ENCODE results near the gene PCNX1.
A peak's percentile ranks its signal among the peaks of the same experiment; 100 is the strongest.
"Not testable (repeated sequence)": the region's sequence is repeated elsewhere in the genome, so short reads cannot be mapped to it uniquely, and the experiment has no call there.

The PCNX1 gene

DNA sequence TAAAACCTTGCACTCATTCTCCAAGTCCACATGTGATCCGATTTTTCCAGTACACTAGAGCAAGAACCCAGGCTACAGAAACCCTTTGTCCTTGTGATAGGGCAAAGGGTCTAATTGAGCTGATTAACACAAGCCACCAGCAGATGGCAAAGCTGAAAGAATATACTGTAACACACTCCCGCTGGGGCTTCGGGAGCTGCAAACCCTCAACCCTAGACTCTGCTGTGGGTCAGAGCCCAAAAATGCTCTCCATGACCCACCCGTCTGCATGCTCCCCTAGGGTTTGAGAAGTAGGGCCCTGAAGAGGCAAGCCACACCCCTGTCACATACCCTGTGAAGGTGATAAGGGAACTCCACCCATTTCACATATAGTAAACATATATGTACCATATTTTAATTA is 33.6 kb upstream of the PCNX1 start:
- TF ChIP-seq, protein P1, sequence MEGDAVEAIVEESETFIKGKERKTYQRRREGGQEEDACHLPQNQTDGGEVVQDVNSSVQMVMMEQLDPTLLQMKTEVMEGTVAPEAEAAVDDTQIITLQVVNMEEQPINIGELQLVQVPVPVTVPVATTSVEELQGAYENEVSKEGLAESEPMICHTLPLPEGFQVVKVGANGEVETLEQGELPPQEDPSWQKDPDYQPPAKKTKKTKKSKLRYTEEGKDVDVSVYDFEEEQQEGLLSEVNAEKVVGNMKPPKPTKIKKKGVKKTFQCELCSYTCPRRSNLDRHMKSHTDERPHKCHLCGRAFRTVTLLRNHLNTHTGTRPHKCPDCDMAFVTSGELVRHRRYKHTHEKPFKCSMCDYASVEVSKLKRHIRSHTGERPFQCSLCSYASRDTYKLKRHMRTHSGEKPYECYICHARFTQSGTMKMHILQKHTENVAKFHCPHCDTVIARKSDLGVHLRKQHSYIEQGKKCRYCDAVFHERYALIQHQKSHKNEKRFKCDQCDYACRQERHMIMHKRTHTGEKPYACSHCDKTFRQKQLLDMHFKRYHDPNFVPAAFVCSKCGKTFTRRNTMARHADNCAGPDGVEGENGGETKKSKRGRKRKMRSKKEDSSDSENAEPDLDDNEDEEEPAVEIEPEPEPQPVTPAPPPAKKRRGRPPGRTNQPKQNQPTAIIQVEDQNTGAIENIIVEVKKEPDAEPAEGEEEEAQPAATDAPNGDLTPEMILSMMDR (conservative IDR thresholded peaks at IDR 0.05; ENCODE audit: low read length): peak; percentile 22; the same call in 1 of the 2 replicates
- DNase-seq (ENCODE audit: low read depth): no peak
- H3K4me3 ChIP-seq (ENCODE audit: low read length): no peak overlapping the region

DNA sequence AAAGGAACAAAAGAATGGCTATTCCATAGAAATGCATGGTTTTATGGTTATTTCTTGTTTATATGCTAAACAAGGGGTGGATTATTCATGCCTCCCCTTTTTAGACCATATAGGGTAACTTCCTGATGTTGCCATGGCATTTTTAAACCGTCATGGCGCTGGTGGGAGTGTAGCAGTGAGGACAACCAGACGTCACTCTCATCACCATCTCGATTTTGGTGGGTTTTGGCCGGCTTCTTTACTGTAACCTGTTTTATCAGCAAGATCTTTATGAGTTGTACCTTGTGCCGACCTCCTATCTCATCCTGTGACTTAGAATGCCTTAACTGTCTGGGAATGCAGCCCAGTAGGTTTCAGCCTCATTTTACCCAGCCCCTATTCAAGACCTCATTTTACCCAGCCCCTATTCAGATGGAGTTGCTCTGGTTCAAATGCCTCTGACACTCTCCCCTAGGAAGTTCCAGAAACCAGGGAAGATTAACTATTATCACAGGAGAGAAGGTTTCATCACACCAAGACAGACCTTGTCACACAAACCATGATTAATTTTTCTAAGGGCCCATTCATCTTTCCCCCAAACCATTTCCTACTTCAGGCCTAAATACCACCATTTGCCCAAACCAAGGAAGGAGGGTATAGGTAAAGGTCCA is 31.3 kb upstream of the PCNX1 start:
- H3K4me3 ChIP-seq (ENCODE audit: low read length); DNase-seq (ENCODE audit: low read depth): not testable (repeated sequence)

DNA sequence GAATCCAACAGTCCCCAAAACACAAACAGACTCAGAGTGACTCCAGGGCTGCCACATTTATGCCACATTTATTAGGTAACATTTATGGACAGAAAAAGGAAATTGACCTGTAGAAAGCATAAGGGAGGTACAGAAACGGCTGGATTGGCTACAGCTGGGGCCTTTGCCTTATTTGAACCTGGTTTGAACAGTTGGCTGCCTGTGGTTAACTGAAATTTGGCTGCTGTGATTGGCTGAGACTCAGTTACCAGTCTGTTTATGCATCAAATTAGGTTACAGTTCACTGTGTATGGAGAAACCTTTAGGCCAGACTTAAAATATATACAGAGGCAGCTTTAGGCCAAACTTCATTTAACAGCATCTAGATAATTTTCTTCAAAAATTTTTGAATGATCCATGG is 27.8 kb upstream of the PCNX1 start:
- DNase-seq (ENCODE audit: low read depth): no peak
- no peak overlapping the region for H3K4me3 ChIP-seq (ENCODE audit: low read length)
- TF ChIP-seq, protein P1 (conservative IDR thresholded peaks at IDR 0.05; ENCODE audit: low read length): no peak

DNA sequence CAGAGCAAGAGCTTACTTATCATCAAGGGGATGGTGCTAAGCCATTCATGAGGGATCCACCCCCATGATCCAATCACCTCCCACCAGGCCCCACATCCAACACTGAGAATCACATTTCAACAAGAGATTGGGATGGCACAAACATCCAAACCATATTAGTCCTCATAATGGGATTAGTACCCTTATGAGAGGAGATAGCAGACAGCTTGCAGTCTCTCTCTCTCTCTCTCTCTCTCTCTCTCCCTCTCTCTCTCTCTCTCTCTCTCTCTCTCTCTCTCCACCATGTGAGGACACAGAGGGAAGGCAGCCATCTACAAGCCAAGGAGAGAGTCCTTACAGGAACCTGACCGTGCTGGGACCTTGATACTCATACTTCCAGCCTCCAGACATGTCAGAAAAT is 26.4 kb upstream of the PCNX1 start:
- DNase-seq (ENCODE audit: low read depth); H3K4me3 ChIP-seq (ENCODE audit: low read length): not testable (repeated sequence)

DNA sequence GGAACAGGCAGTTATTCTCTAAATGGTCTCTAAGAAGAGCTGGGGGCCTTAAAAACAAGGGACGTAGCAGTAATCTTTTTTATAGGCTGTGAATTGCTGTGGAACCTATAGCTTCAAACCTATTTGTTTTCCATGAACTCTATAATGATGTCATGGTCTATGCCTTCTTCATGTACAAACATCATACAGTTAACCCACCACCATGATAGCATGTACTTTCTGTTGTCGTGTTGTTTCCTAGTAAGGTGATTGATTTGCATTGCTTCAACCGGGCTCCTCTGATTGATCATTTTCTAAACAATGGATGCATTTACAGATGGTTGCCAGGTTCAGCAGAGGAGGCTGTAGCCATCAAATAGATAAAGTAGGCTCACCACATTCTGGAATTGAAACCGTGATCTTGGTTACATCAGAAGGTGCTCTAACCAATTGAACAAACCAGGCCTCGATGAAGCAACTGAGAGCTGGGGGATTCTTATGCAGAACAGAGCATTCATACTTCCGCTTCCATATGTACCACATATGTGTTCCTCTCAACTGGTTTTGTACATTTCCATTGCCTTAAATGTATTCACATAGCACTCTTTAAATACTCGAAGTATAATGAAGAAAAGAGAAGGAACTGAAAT is 25.6 kb upstream of the PCNX1 start:
- H3K4me3 ChIP-seq (ENCODE audit: low read length): no peak overlapping the region
- no peak for DNase-seq (ENCODE audit: low read depth)
- TF ChIP-seq, protein P1 (conservative IDR thresholded peaks at IDR 0.05; ENCODE audit: low read length): no peak

DNA sequence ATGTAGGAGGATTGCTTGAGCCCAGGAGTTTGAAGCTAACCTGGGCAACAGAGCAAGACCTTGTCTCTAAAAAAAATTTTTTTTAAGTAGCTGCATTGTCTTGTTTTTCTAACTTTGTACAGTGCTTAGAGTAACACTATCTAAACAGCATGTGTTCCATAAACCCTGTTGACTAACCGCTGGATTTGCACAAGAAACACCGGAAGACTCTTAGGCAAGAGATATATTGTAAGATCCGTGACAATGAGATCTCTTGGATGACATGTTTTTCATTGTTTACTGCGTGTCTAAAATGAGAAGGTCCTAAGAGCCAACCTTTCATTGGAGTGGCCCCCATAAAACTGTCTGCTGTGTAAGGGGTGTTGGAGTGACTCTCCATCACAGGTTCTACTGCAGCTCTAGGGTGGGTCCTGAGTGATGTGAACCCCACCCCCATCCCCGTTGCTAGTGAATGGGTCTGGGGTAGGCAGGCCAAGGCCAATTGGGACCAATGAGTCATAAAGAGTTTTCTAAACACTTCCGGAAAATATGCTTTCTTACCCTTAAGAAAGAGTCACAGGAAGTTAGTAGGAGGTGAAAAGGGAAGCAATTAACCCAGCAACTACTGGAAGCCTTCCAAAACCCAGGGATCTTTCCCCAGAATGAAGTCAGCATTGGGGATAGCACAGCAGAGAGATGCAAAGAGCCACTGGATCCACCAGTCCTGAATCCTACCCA is 24.3 kb upstream of the PCNX1 start:
- peak; percentile 68 for DNase-seq (ENCODE audit: low read depth)
- no peak overlapping the region for H3K4me3 ChIP-seq (ENCODE audit: low read length)
- TF ChIP-seq, protein P1 (conservative IDR thresholded peaks at IDR 0.05; ENCODE audit: low read length): no peak

DNA sequence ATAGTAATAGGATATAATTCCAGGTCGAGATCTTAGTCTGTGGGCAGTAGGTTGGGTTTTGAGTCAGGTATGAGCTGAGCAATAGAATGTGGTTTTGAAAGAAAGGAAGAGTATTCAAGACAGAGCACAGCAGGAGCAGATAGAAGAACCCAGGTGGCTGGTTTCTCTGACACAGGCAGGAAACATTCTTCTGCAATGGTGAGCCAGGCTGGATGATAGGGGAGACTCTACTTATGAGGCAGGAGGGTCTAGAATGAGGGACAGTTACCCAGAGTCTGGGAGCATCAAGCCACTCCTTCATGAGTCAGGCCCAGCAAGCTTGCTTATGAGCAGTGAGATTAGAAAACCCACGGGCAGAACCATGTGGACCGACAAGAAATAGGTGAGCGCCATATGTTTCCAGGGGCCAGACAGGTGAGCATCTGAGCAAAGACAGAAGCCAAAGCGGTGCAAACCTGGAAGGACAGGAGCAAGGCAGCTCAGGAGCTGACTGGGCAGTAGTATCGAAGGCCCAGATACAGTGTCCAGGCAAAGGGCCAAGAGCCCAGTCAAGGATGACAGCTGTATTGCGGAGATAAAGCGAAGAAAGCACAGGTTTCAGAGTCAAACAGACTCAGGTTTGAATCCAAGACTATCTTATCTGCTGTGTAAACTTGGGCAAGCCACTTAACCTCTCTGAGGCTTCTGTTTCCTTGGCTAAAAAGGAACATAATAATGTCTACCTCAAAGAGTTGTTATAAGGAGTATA is 22.5 kb upstream of the PCNX1 start:
- DNase-seq (ENCODE audit: low read depth): no peak

More for the DNA sequence above, 22.5 kb upstream of the PCNX1 start:
- TF ChIP-seq, protein P1 (conservative IDR thresholded peaks at IDR 0.05; ENCODE audit: low read length): no peak
- H3K4me3 ChIP-seq (ENCODE audit: low read length): no peak overlapping the region
